ENCODE data around the gene C2.

- TF ChIP-seq USF1 (IDR thresholded peaks at IDR 0.05; ENCODE audit: borderline replicate concordance, low read depth) = peak; percentile 94
- TF ChIP-seq CTCF (IDR thresholded peaks at IDR 0.05) = no peak
- no peak for TF ChIP-seq REST (IDR thresholded peaks at IDR 0.05; ENCODE audit: low read depth, low read length)
- no peak for TF ChIP-seq RFX5 (IDR thresholded peaks at IDR 0.05; ENCODE audit: low read length)
- TF ChIP-seq RAD21 (IDR thresholded peaks at IDR 0.05; ENCODE audit: low read length) = no peak; the same call in 1 of the 2 replicates
- TF ChIP-seq GATA2 (CRISPR knock-in tag; IDR thresholded peaks at IDR 0.05) = no peak
These were observed 29.7 kb upstream of the C2 start, which contains the start of gene EHMT2 for GRCh38 chr6:31897612-31898382.

Measured in SK-N-SH (cell line).